ENCODE results near the gene LRRN3.

Gene LRRN3

DNA sequence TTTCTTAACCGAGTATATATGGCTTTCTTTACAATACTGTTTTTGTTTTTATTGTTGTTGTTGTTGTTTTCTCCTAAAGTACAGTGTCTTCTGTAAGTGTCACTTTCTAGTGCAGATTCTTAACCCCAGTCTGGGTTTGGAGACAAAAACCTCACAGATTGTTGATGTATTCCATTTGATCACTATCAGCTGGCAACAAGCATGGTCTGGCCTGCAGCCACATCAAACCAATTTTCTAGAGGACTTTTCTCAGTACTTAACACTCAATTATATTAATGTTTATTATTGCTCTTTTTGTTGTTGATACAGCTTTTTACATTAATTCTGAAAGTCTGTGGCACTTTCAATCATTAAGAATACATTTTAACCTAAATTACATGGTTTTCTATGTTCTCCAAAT lies 17.1 kb downstream of the LRRN3 start:
- DNase-seq: no peak

DNA sequence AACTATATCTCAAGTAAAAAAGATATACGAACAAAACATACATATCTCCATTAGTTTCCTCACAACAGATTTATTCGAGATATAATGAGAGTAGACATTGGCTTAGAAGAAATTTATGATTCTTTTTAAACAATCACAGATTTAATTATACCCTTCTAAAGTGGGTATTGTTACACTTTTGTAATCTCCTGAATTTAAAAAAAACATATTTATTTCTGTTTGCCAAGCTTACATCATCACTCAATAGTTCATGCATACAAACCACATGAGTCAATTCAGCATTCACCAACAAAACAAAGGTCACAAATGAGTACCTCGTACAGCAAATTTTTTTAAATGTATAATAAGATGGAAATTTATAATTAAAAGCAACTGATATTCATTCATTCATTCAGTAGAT lies 17.6 kb downstream of the LRRN3 start:
- no peak for DNase-seq

DNA sequence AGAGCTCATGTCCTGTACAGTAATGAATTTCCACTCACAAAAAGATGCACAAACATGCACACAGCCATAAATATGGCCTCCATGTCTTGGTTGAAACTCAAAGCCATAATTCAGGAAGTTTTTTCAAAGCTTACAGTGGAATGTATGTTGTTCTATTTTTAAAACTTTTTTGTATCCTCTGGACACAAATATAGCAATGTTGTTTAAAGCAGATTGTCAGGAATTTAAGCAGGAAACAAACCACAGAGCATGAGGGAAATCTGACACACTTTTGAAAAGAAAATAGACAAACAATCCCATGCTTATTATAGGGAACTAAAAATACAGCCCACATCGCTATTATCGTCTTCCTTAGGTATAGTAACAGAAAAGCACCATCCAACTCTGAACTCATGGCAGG lies 21.5 kb downstream of the LRRN3 start:
- no peak for DNase-seq

GRCh38 chr7:111113263-111114017 lies 22.5 kb downstream of the LRRN3 start:
- DNase-seq: no peak

GRCh38 chr7:111115966-111116365 lies 25.0 kb downstream of the LRRN3 start:
- DNase-seq: no peak

- DNase-seq: no peak
These were observed 36.1 kb downstream of the LRRN3 start for GRCh38 chr7:111126987-111127386.

GRCh38 chr7:111129435-111129834 lies 38.5 kb downstream of the LRRN3 start:
- no peak for DNase-seq

DNA sequence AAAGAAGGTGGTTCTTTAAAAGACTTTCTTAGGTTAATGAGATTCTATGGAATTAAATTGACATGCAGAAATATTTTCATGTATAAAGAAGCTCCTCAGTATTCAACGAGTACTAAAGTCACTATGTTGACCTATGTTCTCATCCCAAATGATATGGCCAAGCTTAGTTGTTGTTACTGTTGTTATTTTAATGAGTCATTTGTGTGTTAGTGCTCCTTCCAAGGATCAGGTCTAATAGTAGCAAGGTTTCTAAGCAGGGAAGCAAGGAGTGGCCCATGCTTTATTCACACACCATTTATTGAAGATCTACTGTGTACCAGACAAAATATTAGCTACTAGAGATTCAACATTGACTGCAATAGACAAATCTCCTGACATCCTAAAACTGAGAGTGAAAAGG lies 41.9 kb downstream of the LRRN3 start:
- no peak for DNase-seq

DNA sequence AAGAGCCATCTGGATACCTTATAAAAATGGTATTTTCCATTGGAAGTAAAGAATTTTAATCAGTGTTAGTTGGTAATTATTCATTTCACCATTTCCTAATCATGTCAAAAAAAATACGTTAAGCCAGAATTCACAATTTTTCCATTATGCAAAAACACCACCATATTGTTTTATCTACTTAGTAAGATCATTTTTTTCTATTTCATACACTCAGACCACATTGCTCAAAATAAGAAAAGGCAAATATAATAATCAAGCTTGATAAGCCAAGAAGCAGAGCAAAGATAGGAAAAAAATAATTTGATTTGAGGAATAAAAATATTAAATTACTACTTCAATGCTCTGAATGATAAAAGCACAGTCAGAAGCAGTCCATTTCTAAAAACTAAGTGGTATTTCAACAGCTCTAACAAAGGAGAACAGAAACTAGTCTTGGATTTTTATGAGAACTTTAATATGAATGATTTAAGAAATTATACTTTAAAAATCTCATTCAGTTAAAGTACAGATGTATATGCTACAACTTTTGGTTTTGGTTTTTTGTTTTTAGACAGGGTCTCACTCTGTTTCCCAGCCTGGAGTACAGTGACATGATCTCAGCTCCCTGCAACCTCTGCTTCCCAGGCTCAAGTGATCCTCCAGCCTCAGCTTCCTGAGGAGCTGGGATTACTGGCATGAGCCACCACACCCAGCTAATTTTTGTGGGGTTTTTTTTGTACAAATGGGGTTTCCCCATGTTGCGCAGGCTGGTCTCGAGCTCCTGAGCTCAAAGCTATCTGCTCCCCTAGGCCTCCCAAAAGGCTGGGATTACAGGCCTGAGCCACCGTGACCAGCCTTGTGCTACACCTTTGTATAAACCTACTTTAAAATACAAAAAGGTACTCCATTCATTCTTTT lies 46.6 kb downstream of the LRRN3 start:
- DNase-seq: peak; percentile 4

DNA sequence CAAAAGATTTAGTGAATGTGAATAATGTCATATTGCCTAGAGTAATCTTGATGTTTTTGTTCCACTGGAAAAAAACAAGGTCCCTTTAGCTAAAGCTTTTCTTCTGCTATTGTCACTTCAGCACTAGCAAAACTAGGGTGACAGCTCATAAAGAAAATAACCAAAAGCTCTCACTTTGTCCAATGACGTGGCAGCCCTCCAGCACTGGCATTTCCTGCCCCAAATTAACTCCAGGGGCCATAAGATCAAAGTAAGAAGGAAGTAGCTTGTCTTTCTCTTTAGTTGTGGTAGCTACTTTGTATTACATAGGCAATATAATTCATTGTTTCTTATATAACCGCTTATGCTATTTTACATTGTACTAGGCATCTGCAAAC lies 47.3 kb downstream of the LRRN3 start:
- peak; percentile 19 for DNase-seq

DNA sequence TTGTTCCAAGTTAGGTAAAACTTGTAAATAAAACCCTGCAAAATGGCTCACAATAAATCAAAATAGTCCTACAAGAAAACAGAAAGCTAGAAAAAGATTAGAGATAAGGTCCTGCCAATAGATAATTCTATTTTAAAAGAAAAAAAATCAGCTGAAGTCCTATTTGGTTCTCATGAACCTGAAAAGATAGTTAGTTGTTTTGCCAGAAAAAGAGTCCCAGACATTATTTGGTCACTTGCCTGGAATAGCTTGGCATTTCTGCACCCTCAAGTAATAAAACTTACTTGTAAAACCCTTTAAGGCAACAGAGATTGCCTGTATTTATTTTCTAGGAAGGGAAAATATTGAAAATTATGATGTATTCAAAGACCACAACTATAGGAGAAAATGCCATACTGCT lies 47.7 kb downstream of the LRRN3 start:
- no peak for DNase-seq

DNA sequence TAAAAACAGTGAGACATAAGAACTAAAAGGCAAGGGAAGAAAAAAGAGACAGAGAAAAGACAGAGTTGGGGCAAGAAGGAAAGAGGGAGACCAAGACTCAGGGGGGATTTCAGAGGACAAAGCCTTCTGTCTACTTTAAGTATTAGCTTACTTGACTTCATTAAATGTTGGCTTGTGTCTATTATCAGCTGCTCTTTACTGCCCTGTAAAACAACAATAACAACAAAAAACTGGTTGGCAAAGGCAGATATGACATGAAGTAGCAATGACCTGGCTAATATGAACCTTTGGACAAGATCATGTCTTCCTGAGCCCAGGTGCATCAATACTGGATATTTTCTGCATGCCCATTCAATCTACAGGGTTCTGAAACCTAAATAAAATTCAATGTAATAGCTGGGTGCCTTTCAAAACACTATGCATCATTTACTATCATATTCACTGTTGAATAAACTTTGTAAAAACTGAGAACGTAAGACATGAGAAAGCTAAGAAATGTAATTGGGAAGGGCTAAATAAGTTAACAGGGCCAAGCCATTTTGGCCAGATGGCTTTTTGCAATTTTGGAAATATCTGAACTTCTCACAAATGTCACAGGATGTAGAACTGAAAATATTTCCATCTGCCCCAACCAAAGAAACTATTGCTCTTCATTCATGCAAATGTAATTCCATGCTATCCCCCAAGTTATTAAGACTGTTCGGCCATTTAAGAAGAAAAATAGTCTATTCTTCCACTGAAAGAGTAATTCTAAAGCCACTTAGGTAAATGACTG lies 49.4 kb downstream of the LRRN3 start:
- no peak for DNase-seq

GRCh38 chr7:111145472-111145871 lies 54.5 kb downstream of the LRRN3 start:
- DNase-seq: no peak

- no peak for DNase-seq
These were observed 55.2 kb downstream of the LRRN3 start for GRCh38 chr7:111146136-111146535.

GRCh38 chr7:111147708-111148533 lies 57.0 kb downstream of the LRRN3 start:
- no peak for DNase-seq

DNA sequence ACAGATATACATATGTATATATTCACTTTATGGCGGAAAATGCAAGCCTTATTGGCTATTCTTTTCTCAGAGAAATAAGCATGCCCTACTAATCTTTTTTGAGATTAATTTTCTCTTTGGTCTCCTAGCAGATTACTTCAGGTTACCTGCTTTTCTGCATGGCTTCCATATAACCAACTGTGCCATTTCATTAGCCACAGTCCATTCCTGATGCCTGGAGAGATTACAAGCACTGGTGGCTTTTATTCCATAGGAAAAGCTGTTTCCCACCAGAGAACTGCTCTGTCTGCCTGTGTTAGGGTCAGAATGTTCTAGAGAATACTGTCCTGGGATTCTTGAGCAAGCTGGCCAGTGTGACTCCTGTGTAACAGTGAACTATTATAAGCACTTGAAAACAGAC lies 59.8 kb downstream of the LRRN3 start:
- DNase-seq: no peak

DNA sequence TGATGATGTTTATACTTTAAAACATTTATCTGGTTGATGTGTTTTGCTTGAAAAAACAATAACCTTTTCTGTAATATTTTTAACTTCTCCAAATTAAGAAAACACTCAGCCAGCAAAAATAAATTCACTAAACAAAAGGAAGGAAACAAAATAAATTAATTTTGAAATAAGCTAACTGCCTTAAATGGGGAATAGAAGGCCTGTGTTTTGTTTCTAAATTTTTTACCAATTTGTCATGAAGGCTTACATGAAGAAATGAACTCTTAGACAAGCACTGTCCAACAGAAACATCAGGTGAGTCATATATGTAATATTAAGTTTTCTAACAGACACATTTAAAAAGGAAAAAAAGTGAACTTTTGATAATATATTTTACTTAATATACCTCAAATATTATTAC lies 68.5 kb downstream of the LRRN3 start:
- no peak for DNase-seq

GRCh38 chr7:111160297-111160696 lies 69.4 kb downstream of the LRRN3 start:
- no peak for DNase-seq

DNA sequence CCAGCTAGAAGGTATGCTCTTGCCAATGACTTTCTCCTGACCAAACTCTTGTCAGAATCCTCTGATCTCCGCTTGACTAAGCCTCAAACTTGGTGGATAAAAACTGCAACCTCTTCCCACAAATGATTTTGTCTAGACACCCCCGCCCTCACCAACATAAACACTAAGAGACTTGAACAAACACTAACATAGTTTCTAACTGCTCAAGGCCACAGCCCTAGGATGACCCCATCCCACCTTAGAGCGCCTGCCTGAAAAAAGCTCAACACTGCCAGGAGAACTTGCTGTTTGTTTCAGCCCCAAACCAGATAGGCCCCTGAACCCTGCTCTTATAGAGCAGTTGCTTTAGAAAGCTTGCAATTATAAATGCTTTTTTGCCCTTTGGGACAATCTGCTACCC lies 71.8 kb downstream of the LRRN3 start:
- no peak for DNase-seq

DNA sequence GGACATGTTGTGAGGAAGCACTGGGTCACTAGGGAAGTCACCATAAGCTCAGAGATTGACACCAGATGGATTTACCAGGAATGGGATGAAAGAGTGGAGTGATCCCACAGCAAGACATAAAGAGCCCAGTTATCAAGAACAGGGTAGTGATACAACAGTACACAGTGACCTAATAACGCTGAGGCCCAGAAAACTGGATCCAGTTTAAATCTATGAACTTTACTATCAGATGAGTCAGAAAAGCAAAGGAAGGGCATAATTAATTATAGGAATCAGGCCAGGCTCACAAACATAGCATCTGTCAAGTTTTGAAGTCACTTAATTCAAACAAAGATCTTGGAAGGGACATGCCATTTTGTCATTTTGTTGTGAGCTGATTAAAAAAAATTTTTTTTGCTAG lies 73.5 kb downstream of the LRRN3 start:
- DNase-seq: no peak

- no peak for DNase-seq
These were observed 77.3 kb downstream of the LRRN3 start for GRCh38 chr7:111168182-111168581.

DNA sequence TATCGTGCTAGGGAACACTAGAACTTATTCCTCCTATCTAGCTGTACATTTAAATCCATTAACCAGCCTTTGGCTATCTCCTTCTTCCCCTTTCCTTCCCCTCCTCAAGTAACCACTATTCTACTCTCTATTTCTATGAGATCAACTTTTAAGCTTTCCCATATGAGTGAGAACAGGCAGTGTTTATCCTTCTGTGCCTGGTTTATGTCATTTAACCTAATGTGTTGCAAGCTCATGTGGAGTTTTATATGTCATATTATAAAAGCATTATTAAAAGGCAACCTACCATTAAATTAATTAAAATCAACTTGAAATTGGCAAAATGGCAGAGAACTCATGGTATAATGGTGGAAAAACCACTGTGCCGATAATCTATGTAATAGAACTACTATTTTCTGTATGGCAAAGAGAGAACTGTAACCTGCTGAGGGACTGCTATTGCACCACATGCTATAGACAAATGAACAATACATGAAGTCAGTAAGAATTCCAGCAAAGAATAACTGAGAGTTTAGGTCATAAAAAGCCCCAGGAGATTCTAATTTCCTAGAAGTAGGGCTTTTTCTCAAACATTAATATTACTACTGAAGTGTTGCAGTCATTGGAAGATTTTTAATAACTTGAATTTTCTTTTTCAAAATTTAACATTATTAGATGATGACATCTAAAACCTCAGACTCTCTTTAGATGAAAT lies 81.8 kb downstream of the LRRN3 start:
- no peak for DNase-seq
